GM21717 (cell line): ENCODE results near the gene OSBPL2.

Source experiments
- ATAC-seq: cut with Tn5 transposase; IDR thresholded peaks from one replicate; pipeline ENCODE4 v1.9.1; 2021; ENCODE audit warnings: mild to moderate bottlenecking, moderate library complexity; ENCODE audit not compliant: unreplicated experiment

The OSBPL2 gene

DNA sequence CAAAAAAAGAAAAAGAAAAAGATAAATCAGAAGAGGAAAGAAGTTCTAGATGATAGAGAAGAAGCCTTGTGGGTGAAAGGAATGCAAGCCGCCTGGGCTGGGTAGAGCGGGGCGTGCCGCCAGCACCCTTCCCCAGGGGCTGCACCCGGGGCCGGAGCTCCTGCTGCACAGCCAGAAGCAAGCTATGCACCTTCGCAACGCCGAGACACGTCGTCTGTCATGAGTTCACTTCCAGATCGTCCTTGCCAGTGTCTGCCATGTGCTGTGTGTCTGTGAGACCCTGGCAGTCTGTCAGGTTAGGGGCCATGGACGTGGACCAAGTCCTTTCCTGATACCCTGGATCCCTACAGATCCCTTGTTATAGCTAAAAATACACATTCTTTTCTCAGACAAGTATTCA, 38.9 kb downstream of the OSBPL2 start:
- ATAC-seq: no peak

GRCh38 chr20:62280303-62280702, 42.0 kb downstream of the OSBPL2 start:
- ATAC-seq: no peak

DNA sequence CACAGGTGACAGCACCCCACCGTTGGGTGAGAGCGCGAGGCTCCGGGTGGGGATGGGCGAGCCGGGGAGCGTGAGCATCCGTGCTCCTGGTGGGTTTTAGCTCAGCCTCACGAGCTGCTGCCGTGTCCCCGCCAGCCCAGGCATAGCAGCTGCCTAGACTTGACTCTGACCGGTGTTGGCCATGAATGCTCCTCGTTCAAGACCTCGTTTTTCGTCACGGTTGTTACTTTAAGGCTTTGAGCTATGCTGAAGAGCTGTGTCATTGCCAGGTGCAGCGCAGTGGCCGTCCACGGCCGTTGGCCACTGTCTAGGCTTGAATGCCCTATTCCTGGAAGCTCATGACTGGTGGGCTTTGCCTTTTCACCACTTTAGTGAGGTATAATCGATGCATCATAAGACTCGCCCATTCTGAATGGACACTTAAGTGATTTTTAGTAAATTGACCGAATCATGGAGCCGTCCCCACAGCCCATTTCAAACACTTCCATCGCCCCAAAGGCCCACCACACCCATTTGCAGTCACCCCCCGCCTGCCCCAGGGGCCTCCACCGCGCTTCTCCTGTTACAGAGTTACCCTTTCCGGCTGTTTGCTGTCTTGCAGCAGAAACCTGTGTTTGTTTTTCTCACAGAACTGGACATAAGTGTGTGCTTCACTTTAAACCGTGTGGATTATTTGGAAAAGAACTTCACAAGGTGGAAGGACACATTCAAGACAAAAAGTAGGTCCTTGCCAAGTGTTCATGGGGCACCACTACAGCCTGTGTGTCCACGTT, 43.0 kb downstream of the OSBPL2 start:
- ATAC-seq: no peak

GRCh38 chr20:62282103-62282502, 43.8 kb downstream of the OSBPL2 start:
- no peak for ATAC-seq

DNA sequence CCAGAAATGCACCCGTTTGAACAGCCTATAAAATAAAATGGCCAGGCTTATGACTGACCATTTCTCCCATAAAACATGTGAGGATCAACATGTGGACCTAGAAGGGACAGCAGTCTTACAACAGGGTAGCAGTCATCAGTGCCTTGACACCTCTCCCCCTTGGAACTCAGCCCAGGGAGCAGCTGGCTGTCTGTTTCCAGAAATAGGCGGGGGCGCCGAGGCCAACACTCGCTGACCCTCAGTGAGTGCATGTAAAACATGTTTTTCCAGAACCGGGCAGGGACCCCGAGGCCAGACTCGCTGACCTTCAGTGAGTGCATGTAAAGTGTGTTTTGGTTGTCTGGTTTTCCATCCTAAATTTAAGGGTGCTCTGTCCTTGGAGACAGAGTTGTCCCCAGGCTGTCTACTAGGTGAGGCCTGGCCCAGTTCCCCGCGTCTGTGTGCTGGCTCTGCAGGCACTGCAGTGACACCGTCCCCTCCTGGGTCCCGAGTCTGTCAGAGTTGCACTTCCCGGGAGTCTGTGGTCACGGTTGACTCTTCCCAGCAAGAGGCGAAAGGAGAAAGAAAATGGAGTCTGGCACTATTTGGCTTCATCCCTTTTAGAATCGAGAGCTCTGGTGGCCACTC, 44.7 kb downstream of the OSBPL2 start:
- ATAC-seq: no peak

DNA sequence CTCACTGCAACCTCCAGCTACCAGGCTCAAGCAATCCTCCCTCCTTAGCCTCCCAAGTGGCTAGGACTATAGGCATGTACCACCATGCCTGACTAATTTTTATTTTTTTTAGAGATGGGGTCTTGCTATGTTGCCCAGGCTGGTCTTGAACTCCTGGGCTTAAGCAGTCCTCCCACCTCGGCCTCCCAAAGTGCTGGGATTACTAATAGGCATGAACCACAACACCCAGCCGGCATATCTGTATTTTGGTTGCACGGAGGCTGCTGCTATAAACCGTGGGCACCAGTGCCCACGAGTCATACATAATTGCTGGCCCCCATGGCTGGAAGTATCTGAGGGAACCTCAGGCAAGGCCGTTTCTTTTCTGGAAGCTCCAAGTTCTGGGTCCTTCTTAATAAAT, 46.1 kb downstream of the OSBPL2 start:
- ATAC-seq: no peak

GRCh38 chr20:62285151-62285550, 46.8 kb downstream of the OSBPL2 start:
- ATAC-seq: no peak

DNA sequence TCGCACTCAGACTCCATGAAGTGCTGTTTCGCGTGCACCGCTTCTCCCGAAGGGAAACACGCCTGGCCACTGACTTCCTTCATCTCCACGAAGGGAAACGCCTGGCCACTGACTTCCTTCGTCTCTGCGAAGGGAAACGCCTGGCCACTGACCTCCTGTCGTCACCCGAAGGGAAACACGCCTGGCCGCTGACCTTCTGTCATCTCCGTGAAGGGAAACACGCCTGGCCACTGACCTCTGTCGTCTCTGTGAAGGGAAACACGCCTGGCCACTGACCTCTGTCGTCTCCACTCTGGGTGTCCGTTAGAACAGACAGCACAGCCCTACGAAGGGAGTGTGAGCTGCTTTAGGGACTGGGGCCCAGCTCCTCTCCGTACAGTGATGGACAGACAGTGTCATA, 47.4 kb downstream of the OSBPL2 start:
- ATAC-seq: no peak

DNA sequence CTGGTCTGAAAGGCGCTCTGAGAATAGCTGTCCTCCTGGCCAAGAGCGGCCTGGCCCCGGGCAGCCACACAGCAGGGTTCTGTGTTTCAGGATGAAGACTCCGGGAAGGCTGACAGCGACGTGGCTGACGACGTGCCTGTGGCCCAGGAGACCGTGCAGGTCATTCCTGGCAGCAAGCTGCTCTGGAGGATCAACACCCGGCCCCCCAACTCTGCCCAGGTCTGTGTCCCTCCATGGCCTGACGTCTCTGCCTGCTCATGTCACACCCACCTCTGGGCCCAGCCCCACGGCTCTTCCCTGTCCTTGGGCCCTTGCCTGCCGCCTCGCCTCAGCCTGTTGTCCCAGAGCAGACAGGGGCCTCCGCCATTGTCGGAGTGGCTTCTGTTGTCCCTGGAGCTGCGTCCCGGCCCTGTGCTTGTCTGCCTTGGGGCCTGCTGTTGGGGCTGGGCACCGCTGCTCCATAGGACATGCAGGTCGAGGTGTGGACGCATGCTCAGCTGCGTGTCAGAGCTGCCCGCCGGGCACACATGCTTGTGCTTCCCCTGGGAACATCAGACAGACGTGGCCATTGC, 48.3 kb downstream of the OSBPL2 start:
- ATAC-seq: no peak

DNA sequence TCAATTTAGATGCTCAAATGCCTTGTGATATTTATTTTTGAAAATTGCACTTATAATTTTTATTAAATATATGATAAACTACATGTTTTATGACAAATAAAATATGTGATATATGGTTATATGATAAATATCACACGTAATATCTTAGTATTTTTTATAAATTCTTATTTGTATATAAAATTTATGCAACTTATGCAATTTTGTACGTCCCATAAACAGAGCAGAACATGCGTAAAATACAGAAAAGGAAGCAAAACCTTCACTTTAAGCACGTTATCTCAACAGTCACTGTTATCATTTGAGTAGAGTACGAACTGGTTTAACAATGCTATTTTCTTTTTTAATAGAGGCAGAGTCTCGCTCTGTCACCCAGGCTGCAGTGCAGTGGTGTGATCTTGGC, 48.8 kb downstream of the OSBPL2 start:
- no peak for ATAC-seq

- no peak for ATAC-seq
These were observed 49.6 kb downstream of the OSBPL2 start for GRCh38 chr20:62287759-62288534.

GRCh38 chr20:62288535-62289105, 50.3 kb downstream of the OSBPL2 start:
- ATAC-seq: no peak

DNA sequence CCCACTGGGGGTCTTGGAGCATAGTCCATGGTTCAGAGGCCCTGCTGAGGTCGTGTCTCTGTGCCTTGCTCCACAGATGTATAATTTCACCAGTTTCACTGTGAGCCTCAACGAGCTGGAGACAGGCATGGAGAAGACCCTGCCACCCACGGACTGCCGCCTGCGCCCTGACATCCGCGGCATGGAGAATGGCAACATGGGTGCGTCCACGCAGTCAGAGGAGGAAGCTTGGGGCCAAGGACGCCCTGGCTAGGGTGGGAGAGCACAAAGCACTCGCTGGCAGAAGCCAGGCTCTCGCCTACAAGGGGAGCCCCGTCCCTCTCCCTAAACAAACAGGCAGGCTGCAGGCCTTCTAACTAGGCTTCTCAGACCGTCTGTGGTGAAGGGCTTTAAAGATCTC, 50.8 kb downstream of the OSBPL2 start:
- ATAC-seq: no peak

DNA sequence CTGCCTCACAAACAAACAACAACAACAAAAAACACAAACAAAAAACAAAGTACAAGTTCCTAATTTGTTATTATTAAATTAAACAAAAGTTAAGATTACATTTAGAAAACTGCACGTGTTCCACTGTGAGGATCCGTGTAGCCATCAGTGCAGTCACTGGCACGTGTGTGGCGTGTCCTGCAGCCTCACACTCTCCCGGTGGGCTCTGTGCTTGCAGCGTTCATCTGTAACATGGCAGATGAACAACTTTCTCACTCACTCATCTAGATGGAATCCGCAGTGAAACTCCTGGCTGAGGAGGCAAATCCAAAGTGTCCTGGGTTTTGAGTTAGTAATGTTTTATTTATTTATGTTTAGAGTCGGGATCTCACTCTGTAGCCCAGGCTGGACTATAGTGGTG, 51.6 kb downstream of the OSBPL2 start:
- ATAC-seq: no peak

- ATAC-seq: no peak
These were observed 53.1 kb downstream of the OSBPL2 start for GRCh38 chr20:62291251-62292066.

DNA sequence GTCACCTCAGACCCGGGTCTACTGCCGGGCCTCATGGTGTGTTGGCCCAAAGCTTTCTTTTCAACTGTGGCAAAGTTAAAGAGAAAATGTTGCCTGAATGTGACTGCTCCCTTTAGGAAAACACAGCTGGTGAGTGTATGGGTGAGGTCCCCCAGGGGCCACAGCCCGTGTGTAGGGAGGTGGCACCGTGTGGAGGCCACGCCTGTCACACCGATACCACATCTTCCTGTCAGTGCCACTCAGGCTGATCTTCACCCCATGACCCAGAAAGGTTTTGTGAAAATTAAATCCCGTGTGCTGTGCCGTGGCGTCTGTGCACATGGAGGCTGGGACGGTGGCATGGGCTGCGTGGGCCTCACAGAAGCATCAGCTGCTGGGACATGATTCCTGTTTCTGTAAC, 53.8 kb downstream of the OSBPL2 start:
- no peak for ATAC-seq

- ATAC-seq: no peak
These were observed 54.9 kb downstream of the OSBPL2 start for GRCh38 chr20:62293111-62293784.

- ATAC-seq: no peak
These were observed 55.6 kb downstream of the OSBPL2 start for GRCh38 chr20:62293946-62294345.

DNA sequence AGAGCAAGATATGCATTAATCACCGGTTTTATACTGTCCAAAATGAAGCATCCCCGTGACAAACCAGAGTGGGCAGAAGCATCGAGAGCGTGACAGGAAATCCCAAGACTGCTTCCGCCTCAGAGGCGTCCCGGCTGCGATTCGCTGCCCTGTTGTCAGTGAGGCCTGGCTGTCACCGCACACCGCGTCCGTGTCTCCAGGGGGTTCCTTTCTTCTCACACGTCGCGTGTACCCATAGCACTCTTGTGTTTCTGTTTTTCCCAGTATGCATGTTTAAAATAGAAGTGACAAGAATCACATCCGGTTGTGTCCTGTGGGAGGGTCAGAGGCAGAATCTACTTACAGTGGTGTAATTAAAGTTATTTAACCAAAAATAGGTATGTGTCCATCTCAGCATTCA, 56.2 kb downstream of the OSBPL2 start:
- ATAC-seq: no peak
